ENCODE data around the gene EIF4ENIF1. TPM values are rescaled to one million over a fixed set of nuclear protein-coding genes. Genes with fewer than 3 reads are reported as not detected.

Gene EIF4ENIF1
- polyA plus RNA-seq, 1 of the 3 experiments (the other 2 are of a cell fraction), result 18.4 TPM

DNA sequence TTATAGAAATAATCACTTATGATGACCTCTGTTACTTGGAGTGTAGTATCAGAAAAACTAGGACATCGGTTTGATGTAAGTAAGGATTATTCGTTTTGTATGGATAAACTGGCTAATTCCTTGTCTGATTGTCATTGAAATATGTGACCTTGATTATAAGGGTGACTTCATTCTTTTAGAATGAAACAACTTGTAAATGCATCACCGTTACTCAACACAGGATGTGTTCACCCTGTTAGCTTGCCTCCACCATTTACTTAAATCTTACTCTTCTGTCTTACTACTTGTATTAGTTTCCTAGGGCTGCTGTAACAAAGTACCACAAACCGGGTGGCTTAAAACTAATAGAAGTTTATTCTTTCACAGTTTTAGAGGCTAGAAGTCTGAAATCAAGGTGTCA, 14.6 kb upstream of the EIF4ENIF1 start:
- Histone ChIP-seq H3K27ac (ENCODE audit: low read depth in 2 of 2, low read length in 1 of 2) (peak overlapping the region in 1 of 2 experiments; percentile 11; a peak in 1 of 4 replicates), H4K20me1 (ENCODE audit: insufficient read depth) (no peaks in the 10 kb centered on the region), H2AFZ (ENCODE audit: low read depth) (no peak overlapping the region), H3F3A (replicated peaks; ENCODE audit: insufficient read depth) (no peaks in the 10 kb centered on the region), H3K36me3 (replicated peaks in 1 of 2; ENCODE audit: control insufficient read depth in 1 of 2, insufficient read depth in 2 of 2, low read length in 1 of 2) (peaks cover 0 to 19% of the 10 kb centered on the region in 2 experiments), H3K4me3 (ENCODE audit: low read depth in 2 of 2, low read length in 1 of 2) (no peak overlapping the region), H3K9me2 (no peaks in the 10 kb centered on the region), H3K9me3 (no peaks in the 10 kb centered on the region), H3K79me2 (ENCODE audit: insufficient read depth) (peaks cover 47% of the 10 kb centered on the region), H3K4me2 (no peak overlapping the region), H3K4me1 (ENCODE audit: control insufficient read depth in 1 of 2, insufficient read depth in 2 of 2, low read depth in 1 of 2, low read length in 1 of 2) (peaks cover 0 to 7% of the 10 kb centered on the region in 2 experiments; a peak in 1 of 4 replicates), H3K9ac (no peak overlapping the region), H3K27me3 (ENCODE audit: insufficient read depth) (no peaks in the 10 kb centered on the region)
- 85% methylated on average over 4 of the region's 4 CpGs for WGBS (ENCODE audit: low lambda C conversion rate)
- CTCF ChIA-PET, result no interaction called here
- DNase-seq, result no peak
- POLR2A ChIA-PET, result no interaction called here
- no peak for TF ChIP-seq YY1 (IDR thresholded peaks at IDR 0.05; ENCODE audit: low read depth)
- TF ChIP-seq, protein P1, sequence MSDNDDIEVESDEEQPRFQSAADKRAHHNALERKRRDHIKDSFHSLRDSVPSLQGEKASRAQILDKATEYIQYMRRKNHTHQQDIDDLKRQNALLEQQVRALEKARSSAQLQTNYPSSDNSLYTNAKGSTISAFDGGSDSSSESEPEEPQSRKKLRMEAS (IDR thresholded peaks at IDR 0.05; ENCODE audit: low read depth), result no peak
- no peak; the same call in 1 of the 2 replicates for TF ChIP-seq FOSL2 (IDR thresholded peaks at IDR 0.05; ENCODE audit: borderline replicate concordance, low read depth)
- TF ChIP-seq, protein P2, sequence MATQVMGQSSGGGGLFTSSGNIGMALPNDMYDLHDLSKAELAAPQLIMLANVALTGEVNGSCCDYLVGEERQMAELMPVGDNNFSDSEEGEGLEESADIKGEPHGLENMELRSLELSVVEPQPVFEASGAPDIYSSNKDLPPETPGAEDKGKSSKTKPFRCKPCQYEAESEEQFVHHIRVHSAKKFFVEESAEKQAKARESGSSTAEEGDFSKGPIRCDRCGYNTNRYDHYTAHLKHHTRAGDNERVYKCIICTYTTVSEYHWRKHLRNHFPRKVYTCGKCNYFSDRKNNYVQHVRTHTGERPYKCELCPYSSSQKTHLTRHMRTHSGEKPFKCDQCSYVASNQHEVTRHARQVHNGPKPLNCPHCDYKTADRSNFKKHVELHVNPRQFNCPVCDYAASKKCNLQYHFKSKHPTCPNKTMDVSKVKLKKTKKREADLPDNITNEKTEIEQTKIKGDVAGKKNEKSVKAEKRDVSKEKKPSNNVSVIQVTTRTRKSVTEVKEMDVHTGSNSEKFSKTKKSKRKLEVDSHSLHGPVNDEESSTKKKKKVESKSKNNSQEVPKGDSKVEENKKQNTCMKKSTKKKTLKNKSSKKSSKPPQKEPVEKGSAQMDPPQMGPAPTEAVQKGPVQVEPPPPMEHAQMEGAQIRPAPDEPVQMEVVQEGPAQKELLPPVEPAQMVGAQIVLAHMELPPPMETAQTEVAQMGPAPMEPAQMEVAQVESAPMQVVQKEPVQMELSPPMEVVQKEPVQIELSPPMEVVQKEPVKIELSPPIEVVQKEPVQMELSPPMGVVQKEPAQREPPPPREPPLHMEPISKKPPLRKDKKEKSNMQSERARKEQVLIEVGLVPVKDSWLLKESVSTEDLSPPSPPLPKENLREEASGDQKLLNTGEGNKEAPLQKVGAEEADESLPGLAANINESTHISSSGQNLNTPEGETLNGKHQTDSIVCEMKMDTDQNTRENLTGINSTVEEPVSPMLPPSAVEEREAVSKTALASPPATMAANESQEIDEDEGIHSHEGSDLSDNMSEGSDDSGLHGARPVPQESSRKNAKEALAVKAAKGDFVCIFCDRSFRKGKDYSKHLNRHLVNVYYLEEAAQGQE (IDR thresholded peaks at IDR 0.05; ENCODE audit: low read depth, low read length), result no peak
- no peak for TF ChIP-seq SIN3A (IDR thresholded peaks at IDR 0.05; ENCODE audit: borderline replicate concordance, low read depth, low read length)
- TF ChIP-seq MXI1 (IDR thresholded peaks at IDR 0.05; ENCODE audit: low read depth, low read length), result no peak
- no peak for TF ChIP-seq NFIC (IDR thresholded peaks at IDR 0.05; ENCODE audit: borderline replicate concordance)
- TF ChIP-seq, protein P3, sequence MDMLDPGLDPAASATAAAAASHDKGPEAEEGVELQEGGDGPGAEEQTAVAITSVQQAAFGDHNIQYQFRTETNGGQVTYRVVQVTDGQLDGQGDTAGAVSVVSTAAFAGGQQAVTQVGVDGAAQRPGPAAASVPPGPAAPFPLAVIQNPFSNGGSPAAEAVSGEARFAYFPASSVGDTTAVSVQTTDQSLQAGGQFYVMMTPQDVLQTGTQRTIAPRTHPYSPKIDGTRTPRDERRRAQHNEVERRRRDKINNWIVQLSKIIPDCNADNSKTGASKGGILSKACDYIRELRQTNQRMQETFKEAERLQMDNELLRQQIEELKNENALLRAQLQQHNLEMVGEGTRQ (IDR thresholded peaks at IDR 0.05; ENCODE audit: borderline replicate concordance, low read depth, low read length), result no peak
- no peak for TF ChIP-seq SMC3 (IDR thresholded peaks at IDR 0.05; ENCODE audit: low read depth, low read length)
- no peak for TF ChIP-seq RXRA (IDR thresholded peaks at IDR 0.05; ENCODE audit: borderline replicate concordance, low read depth)
- TF ChIP-seq ELF1 (IDR thresholded peaks at IDR 0.05), result no peak
- TF ChIP-seq EP300 (IDR thresholded peaks at IDR 0.05; ENCODE audit: borderline replicate concordance in 1 of 2, low read depth in 1 of 2, low read length in 1 of 2), result no peak

All from SK-N-SH (cell line).